ENCODE results near the gene WDR55. TPM values are rescaled to one million over a fixed set of nuclear protein-coding genes. Genes with fewer than 3 reads are reported as not detected.
A peak's percentile ranks its signal among the peaks of the same experiment; 100 is the strongest.
"Not testable (repeated sequence)": the region's sequence is repeated elsewhere in the genome, so short reads cannot be mapped to it uniquely, and the experiment has no call there.

The WDR55 gene
- total RNA-seq, 6 experiments from 2014 or later, result 13.3 to 18.4 (median 15.0) TPM

- Histone ChIP-seq H3K9me3 (no peaks in the 10 kb centered on the region), H3K4me1 (peaks cover 0 to 33% (median 15%) of the 10 kb centered on the region in 4 donors), H3K4me3 (no peak overlapping the region), H3K27ac (peak overlapping the region in 1 of 3 donors; percentile 69), H3K36me3 (peaks cover 0 to 34% (median 12%) of the 10 kb centered on the region in 4 donors), H3K27me3 (no peaks in the 10 kb centered on the region)
- intact Hi-C loops (cut with DNase I), result no loop called here
- ATAC-seq (no peak), DNase-seq (no peak)
- TF ChIP-seq CTCF (IDR thresholded peaks at IDR 0.05) (no peak), POLR2A (IDR thresholded peaks at IDR 0.05) (no peak)
- WGBS (ENCODE audit: insufficient coverage, low coverage, low lambda C conversion rate, missing lambda C conversion rate), result no CpG with 5 or more reads among the region's 8 CpGs
Observed at GRCh38 chr5:140641716-140642115, 23.0 kb upstream of the WDR55 start.

- Histone ChIP-seq H3K36me3 (peaks cover 0 to 34% (median 12%) of the 10 kb centered on the region in 4 donors), H3K27me3 (no peaks in the 10 kb centered on the region), H3K27ac (peak overlapping the region in 1 of 3 donors; percentile 69), H3K4me3 (no peak overlapping the region), H3K4me1 (peaks cover 0 to 35% (median 15%) of the 10 kb centered on the region in 4 donors), H3K9me3 (no peaks in the 10 kb centered on the region)
- 11% methylated on average over 2 of the region's 3 CpGs for WGBS (ENCODE audit: insufficient coverage, low coverage, low lambda C conversion rate, missing lambda C conversion rate)
- ATAC-seq, result peak in 1 of 4 donors; percentile 7
- peak in 2 of 3 donors; percentile 77 to 78 for DNase-seq
- TF ChIP-seq POLR2A (IDR thresholded peaks at IDR 0.05) (no peak), CTCF (IDR thresholded peaks at IDR 0.05) (no peak)
- intact Hi-C loops (cut with DNase I), result no loop called here
Observed at GRCh38 chr5:140642718-140643117, 22.0 kb upstream of the WDR55 start.

GRCh38 chr5:140647042-140647419, 17.7 kb upstream of the WDR55 start:
- H3K27ac ChIP-seq, result peak overlapping the region; percentile 52 to 86 (median 62)
- no peaks in the 10 kb centered on the region for H3K9me3 ChIP-seq
- 2% methylated on average over 19 of the region's 27 CpGs for WGBS (ENCODE audit: insufficient coverage, low coverage, low lambda C conversion rate, missing lambda C conversion rate)
- intact Hi-C loops (cut with DNase I), result no loop called here
- peaks cover 0 to 24% (median 8%) of the 10 kb centered on the region in 4 donors for H3K4me1 ChIP-seq
- TF ChIP-seq POLR2A (IDR thresholded peaks at IDR 0.05) (no peak), CTCF (IDR thresholded peaks at IDR 0.05) (no peak)
- no peaks in the 10 kb centered on the region for H3K27me3 ChIP-seq
- DNase-seq, result no peak
- peak overlapping the region; percentile 75 to 95 (median 80) for H3K4me3 ChIP-seq
- peak in 2 of 4 donors; percentile 10 to 15 for ATAC-seq
- peaks cover 0 to 53% (median 26%) of the 10 kb centered on the region in 4 donors for H3K36me3 ChIP-seq

- no peak overlapping the region for H3K4me3 ChIP-seq
Observed at GRCh38 chr5:140658870-140659269, 5.8 kb upstream of the WDR55 start.

GRCh38 chr5:140660371-140660770, 4.3 kb upstream of the WDR55 start:
- H3K27ac ChIP-seq; ATAC-seq; intact Hi-C loops (cut with DNase I); H3K9me3 ChIP-seq; H3K4me3 ChIP-seq; DNase-seq; H3K4me1 ChIP-seq; H3K27me3 ChIP-seq: not testable (repeated sequence)
- peaks cover 5 to 76% (median 33%) of the 10 kb centered on the region in 4 donors for H3K36me3 ChIP-seq
- WGBS (ENCODE audit: insufficient coverage, low coverage, low lambda C conversion rate, missing lambda C conversion rate), result 89% methylated on average over 6 of the region's 6 CpGs

More at GRCh38 chr5:140658870-140659269, 5.8 kb upstream of the WDR55 start:
- Histone ChIP-seq H3K4me1 (peaks cover 0 to 2% (median 0%) of the 10 kb centered on the region in 4 donors), H3K9me3 (no peaks in the 10 kb centered on the region), H3K36me3 (peaks cover 5 to 91% (median 43%) of the 10 kb centered on the region in 4 donors), H3K27me3 (no peaks in the 10 kb centered on the region), H3K27ac (no peak overlapping the region)
- no peak for TF ChIP-seq POLR2A (IDR thresholded peaks at IDR 0.05)
- TF ChIP-seq CTCF (IDR thresholded peaks at IDR 0.05), result no peak
- ATAC-seq, result no peak
- DNase-seq, result no peak
- intact Hi-C loops (cut with DNase I), result no loop called here
- 95% methylated on average over 17 of the region's 17 CpGs for WGBS (ENCODE audit: insufficient coverage, low coverage, low lambda C conversion rate, missing lambda C conversion rate)
